Stimulated activated naive CD8-positive, alpha-beta T cell treated with anti-CD3 and anti-CD28 coated beads, Interleukin-15, Interleukin-2, amounts not matched to agents 100 U/mL and 50 U/mL, for 24 hours (primary cell): Measurements from ENCODE around the gene CMSS1.

Experiments
- ATAC-seq: fragments of 150-1000 bp; cut with Tn5 transposase; one replicate; pipeline ENCODE4 v1.10.0; 2021
- DNase-seq: peaks from one replicate; pipeline ENCODE4 v3.0.0; 2021

Gene CMSS1

GRCh38 chr3:100149130-100149529 is 331.5 kb downstream of the CMSS1 start:
- ATAC-seq (no peak), DNase-seq (no peak)

GRCh38 chr3:100149713-100150415 is 332.2 kb downstream of the CMSS1 start:
- no peak for DNase-seq
- no peak for ATAC-seq

GRCh38 chr3:100150473-100150872 is 332.8 kb downstream of the CMSS1 start:
- DNase-seq, result no peak
- ATAC-seq, result no peak

GRCh38 chr3:100151024-100151707 is 333.5 kb downstream of the CMSS1 start:
- no peak for DNase-seq
- no peak for ATAC-seq

GRCh38 chr3:100154171-100154570 is 336.5 kb downstream of the CMSS1 start:
- DNase-seq (no peak), ATAC-seq (no peak)

GRCh38 chr3:100155128-100155527 is 337.5 kb downstream of the CMSS1 start:
- ATAC-seq, result no peak
- DNase-seq, result no peak

GRCh38 chr3:100155590-100155989 is 337.9 kb downstream of the CMSS1 start:
- ATAC-seq (no peak), DNase-seq (no peak)

GRCh38 chr3:100157685-100158084 is 340.0 kb downstream of the CMSS1 start:
- DNase-seq, result no peak
- no peak for ATAC-seq

GRCh38 chr3:100158918-100159330 is 341.3 kb downstream of the CMSS1 start:
- no peak for ATAC-seq
- no peak for DNase-seq

- DNase-seq (no peak), ATAC-seq (no peak)
Measured at GRCh38 chr3:100159331-100160153, 341.9 kb downstream of the CMSS1 start.

GRCh38 chr3:100160521-100160920 is 342.9 kb downstream of the CMSS1 start:
- ATAC-seq (no peak), DNase-seq (no peak)

- ATAC-seq, result no peak
- DNase-seq, result no peak
Measured at GRCh38 chr3:100163787-100164186, 346.1 kb downstream of the CMSS1 start.

- ATAC-seq (no peak), DNase-seq (no peak)
Measured at GRCh38 chr3:100164743-100165142, 347.1 kb downstream of the CMSS1 start.

- ATAC-seq, result no peak
Measured at GRCh38 chr3:100165926-100166550, 348.4 kb downstream of the CMSS1 start.

GRCh38 chr3:100169201-100169920 is 351.7 kb downstream of the CMSS1 start:
- ATAC-seq (no peak), DNase-seq (no peak)

More at GRCh38 chr3:100165926-100166550, 348.4 kb downstream of the CMSS1 start:
- DNase-seq, result no peak

GRCh38 chr3:100170486-100170885 is 352.8 kb downstream of the CMSS1 start:
- DNase-seq (no peak), ATAC-seq (no peak)

- ATAC-seq, result no peak
- DNase-seq, result no peak
Measured at GRCh38 chr3:100171211-100171914, 353.7 kb downstream of the CMSS1 start.

GRCh38 chr3:100173961-100174360 is 356.3 kb downstream of the CMSS1 start:
- no peak for DNase-seq
- no peak for ATAC-seq

- DNase-seq (no peak), ATAC-seq (no peak)
Measured at GRCh38 chr3:100175637-100176280, 358.1 kb downstream of the CMSS1 start.

GRCh38 chr3:100179692-100180349 is 362.2 kb downstream of the CMSS1 start:
- ATAC-seq, result no peak
- no peak for DNase-seq
